GM19023 (cell line): ENCODE results near the gene STXBP1.

Source experiments
- ATAC-seq: cut with Tn5 transposase; IDR thresholded peaks from one replicate; pipeline ENCODE4 v1.9.1; 2021; ENCODE audit warnings: mild to moderate bottlenecking, moderate library complexity; ENCODE audit not compliant: unreplicated experiment

Gene STXBP1

DNA sequence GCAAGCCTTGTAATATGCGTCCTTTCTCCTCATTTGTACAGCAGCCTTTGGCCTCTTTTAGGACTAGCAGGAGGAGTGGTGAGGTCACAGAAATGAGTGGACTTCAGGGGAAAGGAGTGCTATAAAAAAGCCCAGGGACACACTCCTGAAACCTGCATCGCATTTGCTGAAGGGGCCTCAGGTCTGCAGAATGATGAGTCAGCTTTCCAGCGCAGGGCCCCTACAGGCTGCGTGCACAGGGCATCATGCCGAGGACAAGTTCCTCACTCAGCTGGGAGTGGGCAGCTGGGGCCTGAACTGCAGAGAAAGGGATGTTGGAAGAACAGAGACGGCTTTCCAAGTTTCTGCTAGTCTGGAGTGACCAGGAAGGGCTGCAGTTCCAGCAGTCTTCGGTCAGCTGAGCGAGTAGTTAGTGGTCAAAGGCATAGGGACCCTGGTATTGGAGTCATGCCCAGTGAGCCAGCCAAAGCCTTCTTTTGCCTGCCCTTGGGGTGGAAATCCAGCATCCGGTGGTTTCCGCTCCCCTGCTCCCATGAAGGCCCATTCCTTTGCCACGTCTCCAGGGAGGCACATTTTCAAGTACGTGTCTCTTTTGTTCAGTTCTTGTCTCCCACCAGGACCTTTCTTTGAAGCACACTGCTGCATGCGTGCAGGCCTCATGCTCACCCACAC is 77.4 kb downstream of the STXBP1 start:
- ATAC-seq: no peak

DNA sequence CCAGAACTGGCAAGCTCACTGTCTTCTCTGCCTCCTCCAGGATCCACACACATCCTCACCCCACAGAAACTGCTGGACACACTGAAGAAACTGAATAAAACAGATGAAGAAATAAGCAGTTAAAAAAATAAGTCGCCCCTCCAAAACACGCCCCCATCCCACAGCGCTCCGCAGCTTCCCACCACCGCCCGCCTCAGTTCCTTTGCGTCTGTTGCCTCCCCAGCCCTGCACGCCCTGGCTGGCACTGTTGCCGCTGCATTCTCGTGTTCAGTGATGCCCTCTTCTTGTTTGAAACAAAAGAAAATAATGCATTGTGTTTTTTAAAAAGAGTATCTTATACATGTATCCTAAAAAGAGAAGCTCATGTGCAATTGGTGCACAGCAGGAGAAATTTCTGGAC is 78.7 kb downstream of the STXBP1 start:
- no peak for ATAC-seq

DNA sequence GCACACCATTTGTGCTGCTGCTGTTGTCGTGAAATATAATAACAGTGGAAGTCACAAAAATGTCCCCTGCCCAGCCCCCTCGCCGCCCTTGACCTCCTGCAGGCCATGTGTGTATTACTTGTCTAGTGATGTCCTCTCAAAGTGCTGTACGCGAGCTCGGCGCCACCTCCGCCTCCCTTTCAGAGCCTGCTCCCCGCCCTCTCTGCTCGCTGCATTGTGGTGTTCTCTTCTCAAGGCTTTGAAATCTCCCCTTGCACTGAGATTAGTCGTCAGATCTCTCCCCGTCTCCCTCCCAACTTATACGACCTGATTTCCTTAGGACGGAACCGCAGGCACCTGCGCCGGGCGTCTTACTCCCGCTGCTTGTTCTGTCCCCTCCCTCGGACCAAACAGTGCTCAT is 80.0 kb downstream of the STXBP1 start:
- ATAC-seq: no peak

GRCh38 chr9:127693143-127693542 is 81.1 kb downstream of the STXBP1 start:
- no peak for ATAC-seq

- no peak for ATAC-seq
Measured at GRCh38 chr9:127693697-127694096, 81.6 kb downstream of the STXBP1 start.

- ATAC-seq: no peak
Measured at GRCh38 chr9:127694890-127695720, 83.0 kb downstream of the STXBP1 start.

- no peak for ATAC-seq
Measured at GRCh38 chr9:127697575-127697974, 85.5 kb downstream of the STXBP1 start.

DNA sequence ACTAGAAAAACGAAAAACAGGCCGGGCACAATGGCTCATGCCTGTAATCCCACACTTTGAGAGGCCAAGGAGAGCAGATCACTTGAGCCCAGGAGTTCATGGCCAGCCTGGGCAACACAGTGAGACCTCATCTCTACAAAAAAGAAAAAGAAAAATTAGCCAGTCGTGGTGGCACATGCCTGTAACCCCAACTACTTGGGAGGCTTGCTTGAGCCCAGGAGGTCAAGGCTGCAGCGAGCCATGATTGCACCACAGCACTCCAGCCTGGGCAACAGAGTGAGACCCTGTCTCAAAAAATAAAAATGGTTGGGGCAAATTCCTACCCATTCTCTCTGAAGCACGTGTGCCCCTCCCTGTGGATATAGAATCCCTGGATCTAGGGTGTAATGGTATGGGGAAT is 86.3 kb downstream of the STXBP1 start:
- no peak for ATAC-seq

DNA sequence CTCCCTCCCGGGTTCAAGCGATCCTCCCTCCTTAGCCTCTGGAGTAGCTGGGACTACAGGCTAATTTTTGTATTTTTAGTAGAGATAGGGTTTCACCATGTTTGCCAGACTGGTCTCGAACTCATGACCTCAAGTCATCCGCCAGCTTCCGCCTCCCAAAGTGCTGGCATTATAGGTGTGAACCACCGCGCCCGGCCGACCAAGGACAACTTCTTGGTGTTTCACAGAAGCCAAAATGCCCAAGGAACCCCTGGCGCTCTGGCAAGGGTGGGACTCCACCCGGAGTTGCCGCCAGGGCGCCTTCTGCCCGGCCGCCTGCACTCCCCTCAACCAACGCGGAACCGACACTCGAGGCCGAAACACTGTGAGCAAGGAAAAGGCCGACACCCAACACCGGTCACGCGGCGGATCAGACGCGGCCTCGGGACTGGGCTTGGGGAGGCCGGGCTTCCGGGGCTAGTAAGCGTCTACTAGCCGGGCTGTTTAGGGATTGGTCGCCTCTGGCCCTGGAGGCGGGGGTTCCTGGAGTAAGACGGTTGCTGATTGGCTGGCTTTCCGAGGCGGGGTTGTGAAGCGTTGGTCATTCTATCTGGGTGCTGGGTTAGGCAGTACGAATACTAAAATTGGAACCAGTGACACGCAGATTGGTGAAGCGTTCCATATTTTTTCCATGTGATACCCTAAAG is 87.1 kb downstream of the STXBP1 start:
- ATAC-seq: peak; percentile 88

DNA sequence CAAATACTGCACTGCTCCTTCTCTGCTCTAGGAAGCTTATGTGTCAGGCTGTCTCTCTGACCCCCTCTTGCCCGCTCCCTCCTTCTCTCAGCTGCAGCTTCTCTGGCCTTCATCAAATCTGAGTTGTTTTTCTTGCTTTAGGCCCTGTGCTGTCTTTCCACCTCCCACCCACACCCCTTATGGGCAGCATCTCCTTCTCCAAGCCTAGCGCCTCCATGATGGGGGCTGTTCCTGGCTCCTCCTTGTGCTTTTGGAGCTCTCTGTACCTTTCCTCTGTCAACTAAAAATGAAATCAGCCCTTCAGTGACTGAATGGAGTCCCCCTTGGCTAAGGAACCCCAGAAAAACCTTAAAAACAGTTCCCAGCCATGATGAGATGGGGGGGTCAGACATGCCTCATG is 88.1 kb downstream of the STXBP1 start:
- ATAC-seq: no peak

DNA sequence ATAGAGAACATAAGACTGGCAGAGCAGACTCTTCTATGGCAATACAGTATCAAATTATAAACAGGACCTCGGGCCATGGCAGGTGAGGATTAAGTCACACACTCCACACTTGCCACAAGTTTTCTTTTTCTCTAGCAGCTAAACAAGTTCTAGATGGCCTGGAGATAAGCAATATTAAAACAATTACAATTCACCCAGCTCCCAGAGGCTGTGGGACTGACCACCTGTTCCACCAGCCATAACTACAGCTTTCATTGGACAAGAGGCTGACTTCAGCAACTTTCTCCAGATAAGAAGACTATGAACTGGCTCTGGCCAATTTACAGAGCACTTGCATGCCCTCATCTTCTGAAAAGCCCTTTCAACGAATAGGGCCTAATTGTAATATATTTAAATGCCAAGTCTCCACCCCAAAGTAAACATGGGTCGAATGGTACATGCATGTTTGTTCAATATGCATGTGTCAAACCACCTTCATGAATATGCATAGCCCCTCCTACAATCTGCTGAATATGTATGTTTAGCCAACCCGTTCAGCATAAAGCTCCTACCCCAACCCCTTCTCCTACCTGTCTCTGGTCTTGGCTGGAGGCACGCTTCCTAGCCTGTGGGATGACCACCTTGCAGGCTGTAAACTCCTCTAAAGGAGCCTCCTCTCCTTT is 88.6 kb downstream of the STXBP1 start:
- no peak for ATAC-seq

DNA sequence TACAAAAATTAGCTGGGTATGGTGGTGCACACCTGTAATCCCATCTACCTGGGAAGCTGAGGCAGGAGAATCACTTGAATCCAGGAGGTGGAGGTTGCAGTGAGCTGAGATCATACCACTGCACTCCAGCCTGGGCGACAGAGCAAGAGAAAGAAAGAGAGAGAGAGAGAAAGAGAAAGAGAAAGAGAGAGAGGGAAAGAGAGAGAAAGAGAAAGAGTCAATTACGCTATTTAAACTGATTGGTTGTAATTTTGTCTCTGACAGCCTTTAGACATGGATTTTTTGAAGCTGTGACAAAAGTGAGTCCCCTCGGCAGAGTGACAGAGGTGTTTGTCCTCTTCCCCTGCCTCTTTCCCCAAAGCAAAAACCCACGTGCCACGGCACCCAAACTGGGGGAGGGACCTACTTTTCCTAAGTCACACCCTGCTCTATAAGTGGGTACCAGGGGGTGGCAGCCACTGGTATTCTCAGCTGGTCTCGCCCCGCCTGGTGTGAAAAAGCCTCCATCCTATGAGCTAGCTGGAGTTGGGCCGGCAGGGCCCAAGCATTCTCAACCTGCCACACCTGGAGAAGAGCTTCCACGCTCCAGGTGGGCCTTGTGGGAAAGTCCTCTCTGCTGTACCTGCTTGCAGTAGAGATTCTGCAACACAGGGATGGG is 91.3 kb downstream of the STXBP1 start:
- ATAC-seq: no peak

DNA sequence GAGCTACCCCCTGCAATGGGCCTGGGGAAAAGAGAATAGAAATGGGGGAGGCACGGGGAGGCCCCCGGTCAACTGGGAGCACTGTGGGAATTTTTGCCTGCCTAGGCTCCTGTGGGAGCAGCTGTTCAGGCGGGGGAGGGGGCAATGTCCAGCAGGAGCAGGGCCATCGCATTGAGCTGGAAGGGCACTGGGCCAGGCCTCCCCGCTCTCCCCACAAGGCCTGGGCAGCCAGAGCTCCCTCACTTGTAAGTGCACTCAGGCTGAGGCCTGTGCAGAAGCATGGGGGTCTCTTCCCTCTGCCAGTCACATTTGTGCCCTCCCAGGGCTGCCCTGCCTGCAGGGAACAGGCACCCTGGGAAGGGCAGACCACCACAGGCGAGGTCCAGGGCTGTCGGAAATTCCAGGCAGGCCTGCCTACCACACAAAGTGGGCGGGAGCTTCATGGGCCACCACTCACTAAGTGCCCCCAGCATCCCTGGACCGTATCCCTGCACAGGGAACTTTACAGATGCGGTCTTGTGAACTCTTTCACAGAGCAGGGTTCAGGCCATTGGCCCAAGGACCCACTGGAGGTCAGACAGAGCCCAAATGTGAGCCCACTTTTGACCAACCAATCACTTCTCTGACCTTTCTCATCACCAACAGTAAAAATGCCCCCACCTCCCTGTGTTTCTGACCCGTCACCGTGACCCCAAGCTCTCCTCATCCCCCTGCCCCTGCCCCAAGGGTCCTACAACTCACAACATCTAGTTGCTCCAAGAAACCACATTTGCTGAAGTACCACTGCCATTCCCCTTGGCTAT is 93.7 kb downstream of the STXBP1 start:
- ATAC-seq: no peak

GRCh38 chr9:127706836-127707241 is 94.8 kb downstream of the STXBP1 start, which contains the start of gene CFAP157:
Gene CFAP157 (plus strand): TSS chr9:127706988. CDS start chr9:127707032, 44 bp downstream.
- no peak for ATAC-seq

- no peak for ATAC-seq
Measured at GRCh38 chr9:127707766-127708165, 95.7 kb downstream of the STXBP1 start.

DNA sequence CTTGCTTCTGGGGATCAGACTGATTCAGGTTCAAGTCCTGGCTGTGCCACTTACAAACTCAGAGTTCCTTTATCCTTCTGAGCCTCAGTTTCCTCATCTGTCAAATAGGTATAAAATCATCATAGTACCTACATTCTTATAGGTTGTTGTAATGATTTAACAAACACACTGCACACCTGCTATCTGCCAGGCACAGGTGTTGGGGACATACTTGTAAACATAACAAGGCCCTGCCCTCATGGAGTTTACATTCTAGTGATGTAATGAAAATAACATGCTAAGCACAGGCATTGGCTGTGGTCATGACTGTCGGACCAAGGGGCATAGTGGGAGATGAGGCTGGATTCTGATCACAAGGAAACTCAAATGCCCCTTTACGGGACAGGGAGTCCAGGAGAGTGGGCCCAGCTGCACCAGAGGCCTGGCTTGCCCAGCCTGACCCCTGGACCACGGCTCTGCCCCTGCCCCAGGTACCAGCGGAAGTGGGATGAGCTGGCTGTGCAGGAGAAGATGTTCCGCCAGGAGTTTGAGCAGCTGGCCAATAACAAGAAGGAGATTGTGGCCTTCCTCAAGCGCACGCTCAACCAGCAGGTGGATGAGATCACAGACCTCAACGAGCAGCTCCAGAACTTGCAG is 97.0 kb downstream of the STXBP1 start:
- no peak for ATAC-seq

- ATAC-seq: no peak
Measured at GRCh38 chr9:127710204-127710783, 98.2 kb downstream of the STXBP1 start.

- no peak for ATAC-seq
Measured at GRCh38 chr9:127711226-127711701, 99.2 kb downstream of the STXBP1 start.

DNA sequence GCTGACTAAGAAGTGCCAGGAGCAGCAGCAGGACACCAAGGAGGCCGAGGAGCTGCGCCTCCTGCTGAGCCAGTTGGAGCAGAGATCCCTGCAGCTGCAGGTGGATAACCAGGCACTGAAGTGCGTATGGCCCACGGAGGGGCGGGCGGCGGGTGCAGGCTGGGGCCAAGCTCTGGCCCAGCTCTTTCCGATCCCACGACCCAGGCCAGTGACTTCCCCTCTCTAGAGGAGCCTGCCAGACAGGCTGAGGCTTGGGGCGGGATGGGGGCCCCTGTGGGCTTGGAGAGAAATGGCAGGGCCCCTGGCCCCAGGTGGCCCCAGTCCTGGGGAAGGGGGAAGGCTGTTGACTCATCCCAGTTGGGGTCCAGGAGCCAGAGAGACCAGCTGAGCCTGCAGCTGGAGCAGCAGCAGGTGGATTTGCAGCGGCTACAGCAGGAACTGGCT is 99.8 kb downstream of the STXBP1 start:
- no peak for ATAC-seq
